ENCODE data around the gene CACNG8.

CACNG8 gene

GRCh38 chr19:53991224-53992113, 28.7 kb downstream of the CACNG8 start, which contains the start of gene CACNG6:
TSS of gene CACNG6 (plus strand) at chr19:53991637. CDS start at chr19:53992878, 1,241 bp downstream.
- no peak for TF ChIP-seq SIN3A (IDR thresholded peaks at IDR 0.05; ENCODE audit: borderline replicate concordance, insufficient read depth, low read length)

- TF ChIP-seq TAF1 (IDR thresholded peaks at IDR 0.05; ENCODE audit: borderline replicate concordance, insufficient read depth, low read length) (no peak), POLR2AphosphoS5 (IDR thresholded peaks at IDR 0.05; ENCODE audit: low read depth, low read length) (no peak), SIN3A (IDR thresholded peaks at IDR 0.05; ENCODE audit: borderline replicate concordance, insufficient read depth, low read length) (no peak), FOXP2 (optimal IDR thresholded peaks at IDR 0.05; ENCODE audit: borderline replicate concordance, extremely low read depth, extremely low read length, insufficient read depth) (no peak), REST (IDR thresholded peaks at IDR 0.05; ENCODE audit: insufficient read depth in 1 of 2, low read depth in 2 of 2, low read length in 2 of 2) (no peak)
These were observed 29.5 kb downstream of the CACNG8 start for GRCh38 chr19:53992211-53992610.

- TF ChIP-seq REST (IDR thresholded peaks at IDR 0.05; ENCODE audit: insufficient read depth in 1 of 2, low read depth in 2 of 2, low read length in 2 of 2) (no peak), TAF1 (IDR thresholded peaks at IDR 0.05; ENCODE audit: borderline replicate concordance, insufficient read depth, low read length) (no peak), FOXP2 (optimal IDR thresholded peaks at IDR 0.05; ENCODE audit: borderline replicate concordance, extremely low read depth, extremely low read length, insufficient read depth) (no peak), POLR2AphosphoS5 (IDR thresholded peaks at IDR 0.05; ENCODE audit: low read depth, low read length) (no peak)
These were observed 30.1 kb downstream of the CACNG8 start for GRCh38 chr19:53992815-53993214.

GRCh38 chr19:53993448-53993847, 30.7 kb downstream of the CACNG8 start:
- TF ChIP-seq SIN3A (IDR thresholded peaks at IDR 0.05; ENCODE audit: borderline replicate concordance, insufficient read depth, low read length), result no peak
- TF ChIP-seq POLR2AphosphoS5 (IDR thresholded peaks at IDR 0.05; ENCODE audit: low read depth, low read length), result no peak
- TF ChIP-seq FOXP2 (optimal IDR thresholded peaks at IDR 0.05; ENCODE audit: borderline replicate concordance, extremely low read depth, extremely low read length, insufficient read depth), result no peak
- no peak for TF ChIP-seq REST (IDR thresholded peaks at IDR 0.05; ENCODE audit: insufficient read depth in 1 of 2, low read depth in 2 of 2, low read length in 2 of 2)
- no peak for TF ChIP-seq TAF1 (IDR thresholded peaks at IDR 0.05; ENCODE audit: borderline replicate concordance, insufficient read depth, low read length)

- TF ChIP-seq FOXP2 (optimal IDR thresholded peaks at IDR 0.05; ENCODE audit: borderline replicate concordance, extremely low read depth, extremely low read length, insufficient read depth), result no peak
- TF ChIP-seq POLR2AphosphoS5 (IDR thresholded peaks at IDR 0.05; ENCODE audit: low read depth, low read length), result no peak
- TF ChIP-seq TAF1 (IDR thresholded peaks at IDR 0.05; ENCODE audit: borderline replicate concordance, insufficient read depth, low read length), result no peak
- TF ChIP-seq REST (IDR thresholded peaks at IDR 0.05; ENCODE audit: insufficient read depth in 1 of 2, low read depth in 2 of 2, low read length in 2 of 2), result no peak
- no peak for TF ChIP-seq SIN3A (IDR thresholded peaks at IDR 0.05; ENCODE audit: borderline replicate concordance, insufficient read depth, low read length)
These were observed 32.1 kb downstream of the CACNG8 start for GRCh38 chr19:53994811-53995210.
